NCI-H146 (cell line): Measurements from ENCODE around the gene MITF.
"Not testable (repeated sequence)": the region's sequence is repeated elsewhere in the genome, so short reads cannot be mapped to it uniquely, and the experiment has no call there.

Experiments
- DNase-seq: peaks from one replicate; lab custom pipeline; 2025; lab: John Stamatoyannopoulos, UW

The MITF gene

GRCh38 chr3:69914395-69914794 lies 175.1 kb downstream of the MITF start:
- DNase-seq = no peak

GRCh38 chr3:69915726-69916125 lies 176.5 kb downstream of the MITF start:
- DNase-seq = no peak

- DNase-seq = not testable (repeated sequence)
These were observed 180.7 kb downstream of the MITF start for GRCh38 chr3:69920009-69920408.

GRCh38 chr3:69921651-69922050 lies 182.4 kb downstream of the MITF start:
- no peak for DNase-seq

- DNase-seq = no peak
These were observed 183.3 kb downstream of the MITF start for GRCh38 chr3:69922521-69923000.

- DNase-seq = no peak
These were observed 186.2 kb downstream of the MITF start for GRCh38 chr3:69925506-69925905.

GRCh38 chr3:69926385-69926784 lies 187.1 kb downstream of the MITF start:
- DNase-seq = no peak

GRCh38 chr3:69927571-69927970 lies 188.3 kb downstream of the MITF start:
- DNase-seq = no peak

- DNase-seq = no peak
These were observed 189.8 kb downstream of the MITF start for GRCh38 chr3:69929019-69929418.

GRCh38 chr3:69930564-69930963 lies 191.3 kb downstream of the MITF start:
- no peak for DNase-seq

GRCh38 chr3:69932087-69932486 lies 192.8 kb downstream of the MITF start:
- no peak for DNase-seq

GRCh38 chr3:69932501-69932900 lies 193.2 kb downstream of the MITF start:
- DNase-seq = no peak

- DNase-seq = no peak
These were observed 195.1 kb downstream of the MITF start for GRCh38 chr3:69934398-69934797.

- no peak for DNase-seq
These were observed 197.0 kb downstream of the MITF start for GRCh38 chr3:69936266-69936665.

- no peak for DNase-seq
These were observed 198.8 kb downstream of the MITF start for GRCh38 chr3:69938061-69938460.

GRCh38 chr3:69938931-69939330 lies 199.7 kb downstream of the MITF start:
- DNase-seq = no peak

- no peak for DNase-seq
These were observed 201.8 kb downstream of the MITF start for GRCh38 chr3:69941037-69941436.

- DNase-seq = no peak
These were observed 202.3 kb downstream of the MITF start for GRCh38 chr3:69941439-69942176.

GRCh38 chr3:69944931-69945493 lies 205.7 kb downstream of the MITF start:
- DNase-seq = no peak

GRCh38 chr3:69948246-69948862 lies 209.1 kb downstream of the MITF start:
- DNase-seq = no peak

GRCh38 chr3:69951616-69952015 lies 212.4 kb downstream of the MITF start:
- no peak for DNase-seq

- no peak for DNase-seq
These were observed 220.3 kb downstream of the MITF start for GRCh38 chr3:69959581-69959980.

- no peak for DNase-seq
These were observed 222.6 kb downstream of the MITF start for GRCh38 chr3:69961706-69962439.
